Measurements from ENCODE around the gene RSBN1L.
"Not testable (repeated sequence)": the region's sequence is repeated elsewhere in the genome, so short reads cannot be mapped to it uniquely, and the experiment has no call there.

The RSBN1L gene

DNA sequence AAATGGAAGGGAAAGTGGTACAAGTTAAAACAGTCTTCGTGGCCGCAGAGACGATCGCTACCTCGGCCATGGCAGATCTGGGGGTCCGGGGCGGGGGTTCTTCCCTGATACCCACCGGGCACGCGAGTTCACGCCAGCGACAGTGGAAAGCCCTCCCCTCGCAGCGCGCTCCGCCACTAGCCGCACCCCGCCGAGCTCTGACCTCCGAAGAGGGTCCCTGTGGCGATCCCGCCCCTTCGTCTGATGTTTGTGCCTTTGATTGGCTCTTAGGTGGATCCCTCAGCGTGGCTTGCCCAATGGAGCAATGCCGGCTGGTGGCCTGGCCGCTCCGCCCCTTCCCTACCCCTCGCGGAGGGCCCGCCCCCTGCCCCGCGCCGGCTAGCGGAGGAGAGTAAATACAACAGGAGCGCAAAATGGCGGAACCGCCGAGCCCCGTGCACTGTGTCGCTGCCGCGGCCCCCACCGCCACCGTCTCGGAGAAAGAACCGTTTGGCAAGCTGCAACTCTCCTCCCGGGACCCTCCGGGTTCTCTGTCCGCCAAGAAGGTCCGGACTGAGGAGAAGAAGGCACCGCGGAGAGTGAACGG is at the start of gene RSBN1L:
RSBN1L (plus strand) TSS at position 403 of the 586 bp plus-strand sequence; CDS start at position 414, 11 bp downstream.
- peak within 1 kb of the TSS; percentile 92 to 100 (median 100) for H3K4me3 ChIP-seq (ENCODE audit: low read depth in 1 of 5, low read length in 5 of 5)
- H3K36me3 ChIP-seq (ENCODE audit: control insufficient read depth in 5 of 5, insufficient read depth in 5 of 5, low read length in 5 of 5) = no peaks in the 10 kb centered on the region
- H3K9ac ChIP-seq (ENCODE audit: low read length in 5 of 5) = peak within 1 kb of the TSS; percentile 93 to 94 (median 93)
- no peaks in the 10 kb centered on the region for H3K27me3 ChIP-seq (ENCODE audit: control insufficient read depth in 5 of 5, insufficient read depth in 4 of 5, low read length in 5 of 5)
- peaks cover 0 to 33% (median 30%) of the 10 kb centered on the region in 5 donors for H3K4me1 ChIP-seq (ENCODE audit: control insufficient read depth in 5 of 5, insufficient read depth in 5 of 5, low read length in 5 of 5)
- H3K9me3 ChIP-seq (ENCODE audit: control insufficient read depth in 5 of 5, low read length in 5 of 5) = no peaks in the 10 kb centered on the region
- H3K27ac ChIP-seq (ENCODE audit: low read depth, low read length) = peak within 1 kb of the TSS; percentile 96

GRCh38 chr7:77648742-77649338 is 47.4 kb upstream of the RSBN1L start:
- H3K4me1 ChIP-seq (ENCODE audit: control insufficient read depth in 5 of 5, insufficient read depth in 5 of 5, low read length in 5 of 5) = peaks cover 0 to 3% (median 0%) of the 10 kb centered on the region in 5 donors
- H3K27ac ChIP-seq (ENCODE audit: low read depth, low read length) = no peak overlapping the region
- peaks cover 4 to 37% (median 19%) of the 10 kb centered on the region in 5 donors for H3K36me3 ChIP-seq (ENCODE audit: control insufficient read depth in 5 of 5, insufficient read depth in 5 of 5, low read length in 5 of 5)
- H3K9ac ChIP-seq (ENCODE audit: low read length in 5 of 5) = no peak overlapping the region
- no peaks in the 10 kb centered on the region for H3K27me3 ChIP-seq (ENCODE audit: control insufficient read depth in 5 of 5, insufficient read depth in 4 of 5, low read length in 5 of 5)
- no peak overlapping the region for H3K4me3 ChIP-seq (ENCODE audit: low read depth in 1 of 5, low read length in 5 of 5)
- H3K9me3 ChIP-seq (ENCODE audit: control insufficient read depth in 5 of 5, low read length in 5 of 5) = no peaks in the 10 kb centered on the region

- Histone ChIP-seq H3K4me1 (ENCODE audit: control insufficient read depth in 5 of 5, insufficient read depth in 5 of 5, low read length in 5 of 5) (peaks cover 0 to 3% (median 0%) of the 10 kb centered on the region in 5 donors), H3K27me3 (ENCODE audit: control insufficient read depth in 5 of 5, insufficient read depth in 4 of 5, low read length in 5 of 5) (no peaks in the 10 kb centered on the region), H3K36me3 (ENCODE audit: control insufficient read depth in 5 of 5, insufficient read depth in 5 of 5, low read length in 5 of 5) (peaks cover 2 to 31% (median 16%) of the 10 kb centered on the region in 5 donors), H3K4me3 (ENCODE audit: low read depth in 1 of 5, low read length in 5 of 5) (no peak overlapping the region), H3K27ac (ENCODE audit: low read depth, low read length) (no peak overlapping the region), H3K9me3 (ENCODE audit: control insufficient read depth in 5 of 5, low read length in 5 of 5) (no peaks in the 10 kb centered on the region), H3K9ac (ENCODE audit: low read length in 5 of 5) (no peak overlapping the region)
Observed at GRCh38 chr7:77649716-77650349, 46.4 kb upstream of the RSBN1L start.

- Histone ChIP-seq H3K9me3 (ENCODE audit: control insufficient read depth in 5 of 5, low read length in 5 of 5) (no peaks in the 10 kb centered on the region), H3K4me3 (ENCODE audit: low read depth in 1 of 5, low read length in 5 of 5) (no peak overlapping the region), H3K27me3 (ENCODE audit: control insufficient read depth in 5 of 5, insufficient read depth in 4 of 5, low read length in 5 of 5) (no peaks in the 10 kb centered on the region), H3K9ac (ENCODE audit: low read length in 5 of 5) (no peak overlapping the region), H3K27ac (ENCODE audit: low read depth, low read length) (no peak overlapping the region), H3K36me3 (ENCODE audit: control insufficient read depth in 5 of 5, insufficient read depth in 5 of 5, low read length in 5 of 5) (peaks cover 0 to 28% (median 20%) of the 10 kb centered on the region in 5 donors), H3K4me1 (ENCODE audit: control insufficient read depth in 5 of 5, insufficient read depth in 5 of 5, low read length in 5 of 5) (peaks cover 0 to 3% (median 0%) of the 10 kb centered on the region in 5 donors)
Observed at GRCh38 chr7:77651575-77652162, 44.6 kb upstream of the RSBN1L start.

DNA sequence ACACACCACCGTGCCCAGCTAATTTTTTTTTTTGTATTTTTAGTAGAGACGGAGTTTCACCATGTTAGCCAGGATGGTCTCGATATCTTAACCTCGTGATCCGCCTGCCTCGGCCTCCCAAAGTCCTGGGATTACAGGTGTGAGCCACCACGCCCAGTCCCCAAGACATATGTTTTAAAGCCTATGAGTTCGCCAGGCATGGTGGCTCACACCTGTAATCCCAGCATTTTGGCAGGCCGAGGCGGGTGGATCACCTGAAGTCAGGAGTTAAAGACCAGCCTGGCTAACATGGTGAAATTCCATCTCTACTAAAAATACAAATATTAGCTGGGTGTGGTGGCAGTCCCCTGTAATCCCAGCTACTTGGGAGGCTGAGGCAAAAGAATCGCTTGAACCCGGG is 43.4 kb upstream of the RSBN1L start:
- not testable (repeated sequence) for H3K9ac ChIP-seq (ENCODE audit: low read length in 5 of 5); H3K4me3 ChIP-seq (ENCODE audit: low read depth in 1 of 5, low read length in 5 of 5); H3K27ac ChIP-seq (ENCODE audit: low read depth, low read length); H3K9me3 ChIP-seq (ENCODE audit: control insufficient read depth in 5 of 5, low read length in 5 of 5); H3K27me3 ChIP-seq (ENCODE audit: control insufficient read depth in 5 of 5, insufficient read depth in 4 of 5, low read length in 5 of 5); H3K4me1 ChIP-seq (ENCODE audit: control insufficient read depth in 5 of 5, insufficient read depth in 5 of 5, low read length in 5 of 5)
- peaks cover 0 to 21% (median 18%) of the 10 kb centered on the region in 5 donors for H3K36me3 ChIP-seq (ENCODE audit: control insufficient read depth in 5 of 5, insufficient read depth in 5 of 5, low read length in 5 of 5)

DNA sequence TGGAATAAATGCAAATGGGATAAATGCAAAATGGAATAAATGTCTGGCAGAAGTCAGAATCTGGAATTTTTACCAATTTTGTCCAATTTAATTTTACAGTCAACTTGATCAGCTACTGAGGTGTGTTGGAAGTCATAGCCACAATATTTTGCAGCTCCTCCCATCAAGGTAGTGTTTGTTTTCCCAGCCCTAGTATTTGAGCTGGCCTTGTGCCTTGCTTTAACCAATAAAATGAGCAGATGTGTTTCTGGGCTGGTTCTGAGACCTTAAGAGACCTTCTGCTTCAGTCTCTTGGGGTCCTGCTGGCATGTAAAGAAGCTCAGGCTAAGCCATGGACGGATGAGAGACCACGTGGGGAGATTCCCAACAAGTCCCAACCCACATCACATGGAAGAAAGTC is 42.7 kb upstream of the RSBN1L start:
- Histone ChIP-seq H3K36me3 (ENCODE audit: control insufficient read depth in 5 of 5, insufficient read depth in 5 of 5, low read length in 5 of 5) (peaks cover 0 to 25% (median 17%) of the 10 kb centered on the region in 5 donors), H3K4me3 (ENCODE audit: low read depth in 1 of 5, low read length in 5 of 5) (no peak overlapping the region), H3K9ac (ENCODE audit: low read length in 5 of 5) (no peak overlapping the region), H3K4me1 (ENCODE audit: control insufficient read depth in 5 of 5, insufficient read depth in 5 of 5, low read length in 5 of 5) (peaks cover 0 to 3% (median 0%) of the 10 kb centered on the region in 5 donors), H3K27me3 (ENCODE audit: control insufficient read depth in 5 of 5, insufficient read depth in 4 of 5, low read length in 5 of 5) (no peaks in the 10 kb centered on the region), H3K27ac (ENCODE audit: low read depth, low read length) (no peak overlapping the region), H3K9me3 (ENCODE audit: control insufficient read depth in 5 of 5, low read length in 5 of 5) (no peaks in the 10 kb centered on the region)

DNA sequence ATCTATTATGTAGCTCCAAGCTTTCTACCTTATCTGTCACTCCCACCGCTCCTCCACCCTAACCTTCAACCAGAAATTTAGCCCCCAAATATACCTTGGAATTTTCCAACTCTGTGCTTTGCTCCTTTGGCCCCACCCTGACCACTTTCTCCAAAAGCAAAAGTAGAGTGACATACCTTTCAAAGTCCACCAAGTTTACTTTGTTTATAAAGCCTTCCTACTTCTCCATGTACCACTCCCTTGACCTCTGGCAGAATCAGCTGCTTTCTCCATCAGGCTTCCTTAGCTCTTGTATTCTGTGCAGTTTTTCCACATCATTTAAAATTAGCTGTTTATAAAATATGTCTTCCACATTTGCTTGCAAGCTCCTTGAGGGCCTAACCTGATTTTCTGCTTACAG is 40.9 kb upstream of the RSBN1L start:
- Histone ChIP-seq H3K27me3 (ENCODE audit: control insufficient read depth in 5 of 5, insufficient read depth in 4 of 5, low read length in 5 of 5) (no peaks in the 10 kb centered on the region), H3K4me3 (ENCODE audit: low read depth in 1 of 5, low read length in 5 of 5) (no peak overlapping the region), H3K9ac (ENCODE audit: low read length in 5 of 5) (no peak overlapping the region), H3K4me1 (ENCODE audit: control insufficient read depth in 5 of 5, insufficient read depth in 5 of 5, low read length in 5 of 5) (peaks cover 0 to 3% (median 0%) of the 10 kb centered on the region in 5 donors), H3K9me3 (ENCODE audit: control insufficient read depth in 5 of 5, low read length in 5 of 5) (no peaks in the 10 kb centered on the region), H3K36me3 (ENCODE audit: control insufficient read depth in 5 of 5, insufficient read depth in 5 of 5, low read length in 5 of 5) (peaks cover 0 to 28% (median 17%) of the 10 kb centered on the region in 5 donors), H3K27ac (ENCODE audit: low read depth, low read length) (no peak overlapping the region)

DNA sequence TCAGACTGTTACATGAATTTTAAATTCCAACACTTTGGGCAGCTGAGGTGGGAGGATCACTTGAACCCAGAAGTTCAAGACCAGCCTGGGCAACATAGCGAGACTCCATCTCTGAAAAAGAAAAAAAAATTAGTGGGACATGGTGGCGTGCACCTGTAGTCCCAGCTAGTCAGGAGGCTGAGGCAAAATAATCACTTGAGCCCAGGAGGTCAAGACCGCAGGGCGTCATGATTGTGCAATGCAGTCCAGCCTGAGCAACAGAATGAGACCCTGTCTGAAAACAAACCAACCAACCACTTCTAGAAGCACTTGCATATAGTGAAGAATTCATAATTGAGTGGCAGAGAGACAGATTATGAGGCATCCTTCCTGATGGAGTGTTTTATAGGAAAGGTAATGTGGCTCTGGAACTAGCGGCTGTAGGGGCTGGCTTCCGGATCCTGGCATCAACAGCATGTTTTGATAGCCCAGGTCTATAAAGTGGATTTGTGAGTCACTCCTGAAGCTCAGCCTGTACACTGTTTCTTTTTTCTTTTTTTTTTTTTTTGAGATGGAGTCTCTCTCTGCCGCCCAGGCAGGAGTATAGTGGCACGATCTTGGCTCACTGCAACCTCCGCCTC is 40.3 kb upstream of the RSBN1L start:
- H3K36me3 ChIP-seq (ENCODE audit: control insufficient read depth in 5 of 5, insufficient read depth in 5 of 5, low read length in 5 of 5) = peaks cover 0 to 28% (median 17%) of the 10 kb centered on the region in 5 donors
- H3K4me3 ChIP-seq (ENCODE audit: low read depth in 1 of 5, low read length in 5 of 5) = no peak overlapping the region
- H3K9ac ChIP-seq (ENCODE audit: low read length in 5 of 5) = no peak overlapping the region
- H3K27me3 ChIP-seq (ENCODE audit: control insufficient read depth in 5 of 5, insufficient read depth in 4 of 5, low read length in 5 of 5) = no peaks in the 10 kb centered on the region
- peaks cover 0 to 3% (median 0%) of the 10 kb centered on the region in 5 donors for H3K4me1 ChIP-seq (ENCODE audit: control insufficient read depth in 5 of 5, insufficient read depth in 5 of 5, low read length in 5 of 5)
- no peaks in the 10 kb centered on the region for H3K9me3 ChIP-seq (ENCODE audit: control insufficient read depth in 5 of 5, low read length in 5 of 5)
- H3K27ac ChIP-seq (ENCODE audit: low read depth, low read length) = no peak overlapping the region

- H3K9me3 ChIP-seq (ENCODE audit: control insufficient read depth in 5 of 5, low read length in 5 of 5) = no peaks in the 10 kb centered on the region
Observed at GRCh38 chr7:77657427-77658224, 38.6 kb upstream of the RSBN1L start.

More at GRCh38 chr7:77657427-77658224, 38.6 kb upstream of the RSBN1L start:
- Histone ChIP-seq H3K9ac (ENCODE audit: low read length in 5 of 5) (no peak overlapping the region), H3K27me3 (ENCODE audit: control insufficient read depth in 5 of 5, insufficient read depth in 4 of 5, low read length in 5 of 5) (no peaks in the 10 kb centered on the region), H3K4me1 (ENCODE audit: control insufficient read depth in 5 of 5, insufficient read depth in 5 of 5, low read length in 5 of 5) (peaks cover 0 to 3% (median 0%) of the 10 kb centered on the region in 5 donors), H3K4me3 (ENCODE audit: low read depth in 1 of 5, low read length in 5 of 5) (no peak overlapping the region), H3K36me3 (ENCODE audit: control insufficient read depth in 5 of 5, insufficient read depth in 5 of 5, low read length in 5 of 5) (peaks cover 0 to 28% (median 17%) of the 10 kb centered on the region in 5 donors), H3K27ac (ENCODE audit: low read depth, low read length) (no peak overlapping the region)
